Measurements from ENCODE around the gene CHST2.

GRCh38 chr3:143124601-143125520 is 5.3 kb downstream of the CHST2 start:
- TF ChIP-seq CTCF (IDR thresholded peaks at IDR 0.05; ENCODE audit: low read depth, low read length) = no peak
- TF ChIP-seq MAX (IDR thresholded peaks at IDR 0.05; ENCODE audit: low read depth, low read length) = no peak
- TF ChIP-seq POLR2A (IDR thresholded peaks at IDR 0.05; ENCODE audit: extremely low read depth, insufficient read length) = no peak
- TF ChIP-seq MYC (IDR thresholded peaks at IDR 0.05; ENCODE audit: low read depth, low read length) = no peak
